RWPE2 (cell line): Measurements from ENCODE around the gene ARAP1.

ENCODE experiments used
- ATAC-seq: fragments of 200-7000 bp; cut with Tn5 transposase; 3 replicates; pipeline ENCODE4 v1.9.1; 2021; ENCODE audit warnings: low read depth
- DNase-seq: peaks from one replicate; pipeline ENCODE4 v3.0.0-alpha.2; 2020; ENCODE audit warnings: low spot score
- H3K27ac ChIP-seq: fragments of 450-650 bp; 2 replicates; pipeline ENCODE4 v1.5.1; 2017; ENCODE audit warnings: mild to moderate bottlenecking; ENCODE audit not compliant: poor library complexity, severe bottlenecking
- H3K27me3 ChIP-seq: fragments of 250-450 bp; sonication (Bioruptor Pico); 2 replicates; pipeline ENCODE4 v1.5.1; 2021; ENCODE audit warnings: mild to moderate bottlenecking, moderate library complexity; ENCODE audit not compliant: insufficient read depth, poor library complexity, severe bottlenecking
- H3K36me3 ChIP-seq: fragments of 250-450 bp; sonication (Bioruptor Pico); 2 replicates; pipeline ENCODE4 v1.5.1; 2020; ENCODE audit warnings: low read depth, mild to moderate bottlenecking, moderate library complexity
- H3K4me1 ChIP-seq: fragments of 250-450 bp; sonication (Bioruptor Pico); 2 replicates; pipeline ENCODE4 v1.5.1; 2021; ENCODE audit warnings: mild to moderate bottlenecking, moderate library complexity; ENCODE audit not compliant: insufficient read depth, poor library complexity, severe bottlenecking
- H3K4me3 ChIP-seq: fragments of 250-450 bp; sonication (Bioruptor Pico); 2 replicates; pipeline ENCODE4 v1.5.1; 2021; ENCODE audit warnings: mild to moderate bottlenecking, moderate library complexity; ENCODE audit not compliant: severe bottlenecking
- H3K9me3 ChIP-seq: fragments of 250-450 bp; sonication (Bioruptor Pico); 2 replicates; pipeline ENCODE4 v1.5.1; 2021; ENCODE audit warnings: mild to moderate bottlenecking, moderate library complexity; ENCODE audit not compliant: severe bottlenecking
- CTCF ChIP-seq: fragments of 450-650 bp; IDR thresholded peaks from one replicate; pipeline ENCODE4 v1.5.1; 2017; ENCODE audit warnings: mild to moderate bottlenecking, moderate library complexity; ENCODE audit not compliant: poor library complexity, severe bottlenecking

The ARAP1 gene

GRCh38 chr11:72779495-72780128 is 27.4 kb upstream of the ARAP1 start:
- Histone ChIP-seq H3K9me3 (no peaks in the 10 kb centered on the region), H3K4me1 (no peaks in the 10 kb centered on the region), H3K36me3 (no peaks in the 10 kb centered on the region), H3K4me3 (no peak overlapping the region), H3K27me3 (no peaks in the 10 kb centered on the region), H3K27ac (no peak overlapping the region)
- no peak for ATAC-seq
- no peak for TF ChIP-seq CTCF
- DNase-seq, result no peak

- DNase-seq (no peak), ATAC-seq (no peak)
- Histone ChIP-seq H3K27me3 (no peaks in the 10 kb centered on the region), H3K9me3 (no peaks in the 10 kb centered on the region), H3K27ac (no peak overlapping the region), H3K4me1 (no peaks in the 10 kb centered on the region), H3K36me3 (no peaks in the 10 kb centered on the region), H3K4me3 (no peak overlapping the region)
- TF ChIP-seq CTCF, result no peak
These were observed 26.6 kb upstream of the ARAP1 start for GRCh38 chr11:72778535-72779494.

DNA sequence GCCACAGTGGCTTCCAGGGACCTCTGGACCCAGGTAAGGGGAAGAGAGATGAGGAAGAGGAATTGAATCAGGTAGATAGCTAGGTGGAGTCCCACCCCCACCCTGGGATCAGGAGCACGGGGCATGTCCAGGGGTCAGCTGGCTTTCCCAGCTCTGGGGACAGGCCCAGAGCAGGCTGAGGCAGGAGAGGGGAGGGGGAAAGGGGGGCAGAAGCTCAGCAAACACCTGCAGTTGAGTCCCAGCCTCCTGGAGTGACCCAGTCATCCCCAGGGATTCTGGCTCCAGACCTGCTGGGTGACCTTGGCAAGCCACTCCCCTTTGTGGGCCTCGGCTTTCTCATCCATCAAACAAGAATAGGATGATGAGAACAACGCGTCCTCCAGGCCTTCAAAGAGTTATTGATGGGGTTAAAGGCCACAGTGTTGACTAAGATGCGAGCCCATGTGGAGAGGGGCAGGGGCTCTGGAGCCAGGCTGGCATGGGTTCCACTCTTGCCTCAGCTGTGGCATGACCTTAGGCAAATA is 25.6 kb upstream of the ARAP1 start:
- TF ChIP-seq CTCF, result no peak
- H3K36me3 ChIP-seq, result no peaks in the 10 kb centered on the region
- H3K9me3 ChIP-seq, result no peaks in the 10 kb centered on the region
- no peak for DNase-seq
- no peak for ATAC-seq
- H3K27ac ChIP-seq, result no peak overlapping the region
- H3K27me3 ChIP-seq, result no peaks in the 10 kb centered on the region
- H3K4me3 ChIP-seq, result no peak overlapping the region
- no peaks in the 10 kb centered on the region for H3K4me1 ChIP-seq

DNA sequence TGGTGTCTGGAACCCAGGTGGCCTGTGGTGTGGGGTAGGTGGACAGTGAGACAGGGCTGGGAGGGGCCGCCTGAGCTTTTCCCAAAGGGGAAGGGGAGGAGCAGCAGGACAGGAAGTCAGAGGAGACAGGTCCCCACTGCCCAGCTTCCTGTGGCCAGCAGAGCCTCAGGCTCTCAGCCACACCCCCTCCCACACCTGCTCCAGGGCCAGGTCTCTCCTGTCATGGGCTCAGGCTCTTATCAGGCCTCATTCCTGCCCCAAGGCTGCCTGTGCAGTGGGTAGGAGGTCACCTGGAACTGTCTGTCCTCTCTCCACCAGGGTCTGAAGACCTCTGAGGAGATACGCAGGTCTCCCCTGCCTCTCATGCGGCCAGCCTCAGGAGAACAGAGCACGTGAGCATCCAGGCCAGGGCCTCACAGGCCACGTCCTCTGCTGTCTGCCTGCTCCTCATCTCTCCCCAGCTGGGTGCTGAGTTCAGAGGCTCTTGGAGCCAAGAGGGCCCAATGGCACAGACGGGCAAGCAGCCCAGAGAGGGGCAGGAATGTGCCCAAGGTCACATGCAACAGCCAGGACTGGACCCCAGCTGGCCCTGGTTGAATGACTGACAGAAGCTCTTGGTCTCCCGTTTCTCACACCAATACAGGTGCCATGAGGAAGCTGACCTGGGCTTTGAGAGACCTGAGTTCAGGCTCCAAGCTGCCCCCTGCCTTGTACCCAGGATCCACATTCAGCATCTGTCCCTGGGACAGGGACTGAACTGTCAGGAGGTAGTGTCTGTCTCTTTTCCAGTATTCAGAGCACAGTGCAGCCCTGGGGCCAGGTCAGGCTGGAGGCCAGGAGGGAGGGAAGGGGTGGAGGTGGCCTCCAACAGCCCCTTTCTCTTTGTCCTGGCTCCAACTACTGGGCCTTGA is 24.9 kb upstream of the ARAP1 start:
- H3K9me3 ChIP-seq, result no peaks in the 10 kb centered on the region
- no peaks in the 10 kb centered on the region for H3K4me1 ChIP-seq
- no peak for DNase-seq
- ATAC-seq, result no peak
- no peak for TF ChIP-seq CTCF
- H3K27ac ChIP-seq, result no peak overlapping the region
- H3K27me3 ChIP-seq, result no peaks in the 10 kb centered on the region
- H3K36me3 ChIP-seq, result no peaks in the 10 kb centered on the region
- H3K4me3 ChIP-seq, result no peak overlapping the region
